AG09309 (cell line): ENCODE measurements around the gene SEPTIN8.

Experiments
- DNase-seq: peaks from one replicate; pipeline ENCODE4 v3.0.0-alpha.2; 2010; ENCODE audit warnings: low read depth
- H3K4me3 ChIP-seq: 2 replicates; pipeline ENCODE4 v1.5.1; 2011; ENCODE audit warnings: mild to moderate bottlenecking, low read depth, low read length, moderate library complexity; ENCODE audit not compliant: control insufficient read depth
- CTCF ChIP-seq: IDR thresholded peaks from 2 replicates; pipeline ENCODE4 v1.5.1; 2011; ENCODE audit warnings: mild to moderate bottlenecking, low read depth, low read length, inconsistent platforms; ENCODE audit not compliant: insufficient read depth, control insufficient read depth; ENCODE audit errors: missing control alignments

SEPTIN8 gene

DNA sequence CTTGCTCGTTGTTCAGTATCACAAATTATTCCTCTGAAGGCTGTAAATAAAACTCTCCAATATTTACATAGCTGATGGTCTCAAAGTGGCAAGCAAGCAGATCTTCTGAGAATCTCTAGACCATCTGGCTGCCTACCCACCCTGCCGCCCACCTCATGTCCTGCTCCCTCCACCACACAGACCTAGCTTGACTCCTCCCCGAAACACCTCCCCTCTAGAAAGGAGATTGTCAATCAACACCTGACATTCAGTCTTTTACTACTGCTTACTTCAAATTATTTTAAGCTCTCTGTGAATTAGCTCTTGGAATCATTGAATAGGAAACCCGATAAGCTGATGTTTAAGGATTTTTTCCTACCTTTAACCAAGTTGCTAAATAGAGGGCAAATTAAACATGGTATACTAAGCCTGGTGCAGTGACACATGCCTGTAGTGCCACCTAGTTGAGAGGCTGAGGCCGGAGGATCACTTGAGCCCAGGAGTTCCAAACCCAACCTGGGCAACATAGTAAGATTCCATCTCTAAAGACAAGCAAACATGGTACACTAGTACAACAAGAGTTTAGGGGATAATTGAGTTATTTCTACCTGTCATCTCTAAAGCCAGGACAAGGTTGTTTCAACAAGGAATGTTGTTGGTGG, 25.1 kb upstream of the SEPTIN8 start:
- peak; percentile 30 for TF ChIP-seq CTCF
- no peak overlapping the region for H3K4me3 ChIP-seq

DNA sequence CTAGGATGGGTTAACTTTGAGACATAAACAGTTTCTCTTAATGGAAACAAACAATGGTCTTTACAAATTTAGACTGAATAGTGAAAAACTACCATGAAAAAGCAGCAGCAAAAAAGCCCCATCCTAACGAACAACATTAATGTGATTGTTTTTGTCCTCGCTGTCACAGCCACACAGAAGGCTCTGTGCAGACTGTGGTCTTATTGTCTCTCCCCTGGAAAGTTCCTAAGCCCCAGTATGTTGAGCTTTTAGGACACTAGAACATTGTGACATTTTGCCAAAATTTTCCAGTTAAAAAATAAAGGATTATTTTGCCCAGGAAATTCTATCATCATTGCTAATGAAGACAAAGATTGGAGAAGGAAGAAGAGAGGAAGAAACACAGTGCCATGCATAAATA, 23.5 kb upstream of the SEPTIN8 start:
- no peak for TF ChIP-seq CTCF
- DNase-seq, result no peak
- no peak overlapping the region for H3K4me3 ChIP-seq

More for the DNA sequence above, 25.1 kb upstream of the SEPTIN8 start:
- no peak for DNase-seq

DNA sequence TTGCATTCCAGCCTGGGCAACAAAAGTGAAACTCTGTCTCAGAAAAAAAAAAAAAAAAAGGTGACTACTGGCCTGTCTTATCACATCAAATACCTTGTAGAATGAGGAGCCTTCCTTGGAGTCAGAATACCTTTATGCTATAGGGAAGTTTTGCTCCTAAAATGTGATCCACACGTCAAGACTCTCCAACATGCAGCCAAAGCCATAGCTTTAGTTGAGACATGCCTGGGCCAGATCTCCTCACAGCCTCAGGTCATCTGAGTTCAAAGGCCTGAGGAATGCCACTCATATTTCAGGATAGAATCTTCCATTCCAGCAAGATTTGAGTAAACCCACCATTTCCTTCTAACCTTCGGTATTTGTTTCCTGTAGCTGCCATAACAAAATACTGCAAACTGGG, 22.4 kb upstream of the SEPTIN8 start:
- no peak overlapping the region for H3K4me3 ChIP-seq
- no peak for DNase-seq
- no peak for TF ChIP-seq CTCF

DNA sequence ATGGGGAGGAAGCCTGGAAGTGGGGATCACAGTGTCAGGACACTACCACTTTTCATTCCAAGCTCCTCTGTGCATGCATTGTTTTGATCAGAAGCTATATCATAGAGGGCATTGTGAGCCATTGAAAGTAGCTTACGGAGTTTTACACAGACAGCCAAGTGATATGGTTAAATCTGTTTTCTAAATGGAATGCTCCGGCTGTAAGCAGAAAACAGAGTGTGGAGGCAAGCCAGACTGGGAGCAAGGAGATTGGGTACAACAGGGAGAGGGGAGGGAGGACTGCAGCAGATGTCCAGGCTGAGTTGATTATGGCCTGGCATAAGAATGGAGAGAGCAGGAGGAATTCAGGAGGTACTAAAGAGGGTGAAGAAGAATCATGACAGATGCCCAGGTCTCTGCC, 20.6 kb upstream of the SEPTIN8 start:
- no peak for TF ChIP-seq CTCF
- no peak overlapping the region for H3K4me3 ChIP-seq
- no peak for DNase-seq

DNA sequence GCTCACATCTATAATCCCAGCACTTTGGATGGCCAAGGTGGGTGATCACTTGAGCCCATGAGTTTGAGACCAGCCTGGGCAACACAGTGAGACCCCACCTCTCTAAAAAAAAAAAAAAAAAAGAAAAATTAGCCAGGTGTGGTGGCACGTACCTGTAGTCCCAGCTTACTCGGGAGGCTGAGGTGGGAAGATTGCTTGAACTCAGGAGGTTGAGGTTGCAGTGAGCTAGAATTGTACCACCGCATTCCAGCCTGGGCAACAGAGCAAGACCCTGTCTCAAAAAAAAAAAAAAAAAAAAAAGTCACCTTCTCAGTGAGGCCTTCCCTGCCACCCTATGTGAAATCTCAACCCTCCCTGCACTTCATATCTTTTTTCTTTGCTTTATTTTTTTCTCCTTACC, 14.0 kb upstream of the SEPTIN8 start:
- TF ChIP-seq CTCF, result no peak
- no peak overlapping the region for H3K4me3 ChIP-seq
- DNase-seq, result no peak

DNA sequence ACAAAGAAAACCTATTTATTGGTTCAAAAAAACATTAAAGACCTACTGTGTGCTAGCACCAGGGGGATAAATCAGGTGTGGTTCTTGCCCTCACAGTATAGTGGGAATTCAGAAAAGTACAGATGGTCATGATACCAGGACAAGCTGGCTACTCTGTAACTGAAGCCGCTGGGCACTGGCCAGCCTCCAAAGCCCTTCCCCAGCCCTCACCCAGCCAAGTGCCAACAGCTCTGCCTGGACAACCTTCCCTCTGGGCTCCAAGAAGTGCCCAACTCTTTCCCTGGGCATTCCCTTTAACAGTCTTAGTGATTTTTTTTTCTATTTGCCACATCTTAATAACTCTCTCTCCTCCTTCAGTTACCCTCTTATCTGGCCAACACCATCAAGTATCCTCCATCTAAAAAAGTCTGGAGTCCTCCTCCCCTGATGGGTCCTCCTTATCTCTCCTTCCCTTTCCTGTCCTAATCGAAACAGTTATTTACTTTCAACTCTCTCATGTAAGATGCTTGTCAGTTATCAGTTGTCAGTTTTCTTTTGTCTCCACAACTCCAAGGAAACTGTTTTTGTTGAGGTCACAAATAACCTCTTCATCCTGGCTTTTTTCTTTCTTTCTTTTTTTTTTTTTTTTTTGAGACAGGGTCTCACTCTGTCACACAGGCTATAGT, 13.3 kb upstream of the SEPTIN8 start:
- TF ChIP-seq CTCF, result no peak
- DNase-seq, result no peak
- no peak overlapping the region for H3K4me3 ChIP-seq
